Thyroid gland (tissue), 4 donors: ENCODE results near the gene ALDH1L1. TPM values are rescaled to one million over a fixed set of nuclear protein-coding genes. Genes with fewer than 3 reads are reported as not detected.

Experiments used
- DNase-seq, 2 donors: peaks; one replicate each; pipeline ENCODE4 v3.0.0-alpha.2; 2019
- H3K27ac ChIP-seq, 3 donors: fragments of 200-600 bp; sonication (generic); 1 replicate in 2 of 3; 2 replicates in 1 of 3; pipeline ENCODE4 v1.5.1; 2016 to 2019; ENCODE audit warnings: mild to moderate bottlenecking in 1 of 3, moderate library complexity in 1 of 3
- H3K27me3 ChIP-seq: fragments of 200-600 bp; sonication (generic); one replicate; pipeline ENCODE4 v1.5.1; 2019
- H3K36me3 ChIP-seq, 2 donors: fragments of 200-600 bp; sonication (generic); one replicate each; pipeline ENCODE4 v1.5.1; 2016 to 2019
- H3K4me1 ChIP-seq, 2 donors: fragments of 200-600 bp; sonication (generic); one replicate each; pipeline ENCODE4 v1.5.1; 2017 to 2019
- H3K4me3 ChIP-seq, 3 donors: fragments of 200-600 bp; sonication (generic); replicated peaks in 1 of 3; 1 replicate in 2 of 3; 2 replicates in 1 of 3; pipeline ENCODE4 v1.5.1; 2016; ENCODE audit warnings: mild to moderate bottlenecking in 1 of 3
- H3K9me3 ChIP-seq: fragments of 200-600 bp; sonication (generic); one replicate; pipeline ENCODE4 v1.5.1; 2017
- CTCF ChIP-seq, 6 experiments: fragments of 200-600 bp in 3 of 6; fragments of 450-650 bp in 3 of 6; sonication (generic) in 3 of 6; IDR thresholded peaks; one replicate each; pipeline ENCODE4 v1.5.1; 2016 to 2019; ENCODE audit warnings: antibody characterized with exemption in 6 of 6, mild to moderate bottlenecking in 2 of 6, inconsistent platforms in 1 of 6, moderate library complexity in 1 of 6
- POLR2A ChIP-seq, 2 donors: fragments of 450-650 bp; IDR thresholded peaks; one replicate each; pipeline ENCODE4 v1.6.1; 2017; ENCODE audit warnings: antibody characterized with exemption in 2 of 2, mild to moderate bottlenecking in 2 of 2, moderate library complexity in 1 of 2
- WGBS, 2 donors: methylation state at CpG; one replicate each; pipeline ENCODE4 v1.1.5; 2017; 5-methylcytosine and 5-hydroxymethylcytosine counted together
- intact Hi-C: fragments of 100-400 bp; cut with DNase I; formaldehyde crosslinking; loops from one replicate; pipeline ENCODE4 v1.15.1; 2023
- total RNA-seq, 4 donors: library from RNA; depleted of rRNA; stranded (reverse); fragments of >200 nt; gene quantifications; one replicate each; pipeline ENCODE4 v1.2.3, GENCODE V29; 2016

ALDH1L1 gene
- total RNA-seq, 4 donors from 2014 or later, result 2.1 to 12.1 (median 6.1) TPM

- Histone ChIP-seq H3K4me3 (no peak overlapping the region), H3K27me3 (no peaks in the 10 kb centered on the region), H3K27ac (no peak overlapping the region), H3K36me3 (no peaks in the 10 kb centered on the region), H3K4me1 (no peaks in the 10 kb centered on the region), H3K9me3 (no peaks in the 10 kb centered on the region)
- no peak for TF ChIP-seq POLR2A (IDR thresholded peaks at IDR 0.05)
- no peak for TF ChIP-seq CTCF (IDR thresholded peaks at IDR 0.05)
- intact Hi-C loops, result no loop called here
- WGBS, 2 donors, result 85 to 94% methylated on average over 9 of the region's 9 CpGs
- no peak for DNase-seq
These were observed 59.3 kb downstream of the ALDH1L1 start for GRCh38 chr3:126121074-126121473.

- no peaks in the 10 kb centered on the region for H3K36me3 ChIP-seq
- H3K9me3 ChIP-seq, result no peaks in the 10 kb centered on the region
- 95 to 97% methylated on average over 8 of the region's 8 CpGs for WGBS, 2 donors
- no peaks in the 10 kb centered on the region for H3K27me3 ChIP-seq
- no peaks in the 10 kb centered on the region for H3K4me1 ChIP-seq
- no peak for DNase-seq
- no peak overlapping the region for H3K4me3 ChIP-seq
- intact Hi-C loops, result no loop called here
- TF ChIP-seq POLR2A (IDR thresholded peaks at IDR 0.05) (no peak), CTCF (IDR thresholded peaks at IDR 0.05) (no peak)
- no peak overlapping the region for H3K27ac ChIP-seq
These were observed 60.4 kb downstream of the ALDH1L1 start for GRCh38 chr3:126119976-126120375.

- no peaks in the 10 kb centered on the region for H3K27me3 ChIP-seq
- WGBS, 2 donors, result 87 to 90% methylated on average over 7 of the region's 7 CpGs
- no peak overlapping the region for H3K4me3 ChIP-seq
- TF ChIP-seq CTCF (IDR thresholded peaks at IDR 0.05) (no peak), POLR2A (IDR thresholded peaks at IDR 0.05) (no peak)
- no peaks in the 10 kb centered on the region for H3K9me3 ChIP-seq
- no peak overlapping the region for H3K27ac ChIP-seq
- no peaks in the 10 kb centered on the region for H3K4me1 ChIP-seq
- H3K36me3 ChIP-seq, result no peaks in the 10 kb centered on the region
- intact Hi-C loops, result no loop called here
- DNase-seq, result no peak
These were observed 61.2 kb downstream of the ALDH1L1 start for GRCh38 chr3:126119008-126119675.

GRCh38 chr3:126118591-126118990, 61.8 kb downstream of the ALDH1L1 start:
- Histone ChIP-seq H3K4me1 (no peaks in the 10 kb centered on the region), H3K9me3 (no peaks in the 10 kb centered on the region), H3K36me3 (no peaks in the 10 kb centered on the region), H3K27me3 (no peaks in the 10 kb centered on the region), H3K4me3 (no peak overlapping the region), H3K27ac (no peak overlapping the region)
- intact Hi-C loops, result no loop called here
- TF ChIP-seq POLR2A (IDR thresholded peaks at IDR 0.05) (no peak), CTCF (IDR thresholded peaks at IDR 0.05) (no peak)
- DNase-seq, result no peak
- 81 to 88% methylated on average over 11 of the region's 11 CpGs for WGBS, 2 donors

GRCh38 chr3:126117786-126118185, 62.6 kb downstream of the ALDH1L1 start:
- Histone ChIP-seq H3K4me3 (no peak overlapping the region), H3K27me3 (no peaks in the 10 kb centered on the region), H3K9me3 (no peaks in the 10 kb centered on the region), H3K27ac (no peak overlapping the region), H3K4me1 (no peaks in the 10 kb centered on the region), H3K36me3 (no peaks in the 10 kb centered on the region)
- 75 to 80% methylated on average over 7 to 9 of the region's 9 CpGs for WGBS, 2 donors
- TF ChIP-seq POLR2A (IDR thresholded peaks at IDR 0.05) (no peak), CTCF (IDR thresholded peaks at IDR 0.05) (no peak)
- intact Hi-C loops, result no loop called here
- no peak for DNase-seq
